ENCODE data around the gene HOXC13. TPM values are rescaled to one million over a fixed set of nuclear protein-coding genes. Genes with fewer than 3 reads are reported as not detected.

HOXC13 gene
- total RNA-seq, 2 experiments from 2014 or later = not detected

DNA sequence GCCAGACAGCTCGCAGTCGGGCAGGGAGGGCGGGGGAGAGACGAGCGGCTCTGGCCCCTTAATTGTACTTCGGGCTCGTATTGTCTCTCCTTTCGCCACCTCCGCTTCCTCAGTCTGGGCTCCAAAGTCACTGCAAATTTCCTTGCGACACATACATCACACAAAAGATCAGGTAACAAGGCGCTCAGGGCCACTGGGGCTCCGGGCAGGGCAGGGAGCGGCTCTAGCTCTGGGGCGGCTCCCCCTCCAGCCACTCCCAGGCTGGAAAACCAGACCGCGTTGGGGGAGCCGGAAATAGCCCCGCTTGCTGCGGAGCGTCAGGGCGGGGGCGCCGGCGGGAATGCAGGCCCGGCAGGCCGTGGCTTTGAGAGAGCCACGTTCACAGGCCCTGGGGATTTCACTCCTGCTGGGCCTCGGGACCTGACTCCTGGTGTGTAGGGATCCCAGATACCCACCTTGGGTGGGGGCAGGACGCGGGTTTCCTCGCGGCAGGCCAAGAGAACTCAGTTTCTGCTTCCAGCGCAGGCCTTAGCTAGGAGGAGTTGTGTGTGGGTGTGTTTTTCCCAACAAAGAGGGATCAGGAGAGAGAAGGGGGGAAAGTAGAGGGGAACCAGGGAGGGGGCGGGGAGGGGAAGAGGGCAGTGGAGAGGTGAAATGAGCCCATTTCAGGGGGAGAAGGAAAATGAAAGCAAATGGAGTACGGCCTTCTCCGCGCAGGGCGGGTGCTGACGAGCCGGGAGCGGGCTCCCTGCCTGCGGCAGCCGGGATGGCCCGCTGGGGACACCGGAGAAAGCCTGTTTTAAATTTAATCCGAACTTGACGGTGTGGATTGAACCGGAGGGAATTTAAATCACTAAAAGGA is 57.0 kb downstream of the HOXC13 start:
- H3K27ac Mint-ChIP-seq = no peak overlapping the region
- peak; percentile 47 for DNase-seq
- POLR2A ChIA-PET = interaction anchor here (0.5 to 0.9 kb wide), 2 partner anchors 10 to 539 kb away, joined by 3 read pairs; no protein-coding TSS in a partner anchor

More for the DNA sequence above, 57.0 kb downstream of the HOXC13 start:
- Mint-ChIP-seq H3K9me3 (no peaks in the 10 kb centered on the region), H3K36me3 (ENCODE audit: low read depth) (peaks cover 2% of the 10 kb centered on the region), H3K4me3 (peak overlapping the region; percentile 62), H3K4me1 (ENCODE audit: low read depth) (peaks cover 36% of the 10 kb centered on the region), H3K27me3 (peaks cover 85% of the 10 kb centered on the region)
- TF ChIP-seq, protein P1, sequence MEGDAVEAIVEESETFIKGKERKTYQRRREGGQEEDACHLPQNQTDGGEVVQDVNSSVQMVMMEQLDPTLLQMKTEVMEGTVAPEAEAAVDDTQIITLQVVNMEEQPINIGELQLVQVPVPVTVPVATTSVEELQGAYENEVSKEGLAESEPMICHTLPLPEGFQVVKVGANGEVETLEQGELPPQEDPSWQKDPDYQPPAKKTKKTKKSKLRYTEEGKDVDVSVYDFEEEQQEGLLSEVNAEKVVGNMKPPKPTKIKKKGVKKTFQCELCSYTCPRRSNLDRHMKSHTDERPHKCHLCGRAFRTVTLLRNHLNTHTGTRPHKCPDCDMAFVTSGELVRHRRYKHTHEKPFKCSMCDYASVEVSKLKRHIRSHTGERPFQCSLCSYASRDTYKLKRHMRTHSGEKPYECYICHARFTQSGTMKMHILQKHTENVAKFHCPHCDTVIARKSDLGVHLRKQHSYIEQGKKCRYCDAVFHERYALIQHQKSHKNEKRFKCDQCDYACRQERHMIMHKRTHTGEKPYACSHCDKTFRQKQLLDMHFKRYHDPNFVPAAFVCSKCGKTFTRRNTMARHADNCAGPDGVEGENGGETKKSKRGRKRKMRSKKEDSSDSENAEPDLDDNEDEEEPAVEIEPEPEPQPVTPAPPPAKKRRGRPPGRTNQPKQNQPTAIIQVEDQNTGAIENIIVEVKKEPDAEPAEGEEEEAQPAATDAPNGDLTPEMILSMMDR (IDR thresholded peaks at IDR 0.05) = no peak
- peak; percentile 40 for ATAC-seq
- intact Hi-C loops (cut with micrococcal nuclease) = no loop called here
- CTCF ChIA-PET = interaction anchor here (0.9 to 2.7 kb wide), 6 partner anchors 9 to 213 kb away, joined by 3 to 8 read pairs (median 4); partner anchors contain the start of gene HOXC5

Small RNA genes within 50 kb of the gene (microRNA-seq; reads per million reads assigned to microRNA genes)
- gene MIR196A2 (ENCODE audit: borderline microRNAs expressed, borderline replicate concordance) = 2.4 reads per million

Other genes with a start within 250 kb of the HOXC13 start
- 10 to 100 TPM; 15.5 to 16.2 TPM for gene CALCOCO1, start 211.4 kb upstream of the HOXC13 start, total RNA-seq
- gene CISTR, start 186.9 kb upstream of the HOXC13 start, total RNA-seq = not detected
- gene HOXC12, start 16.1 kb downstream of the HOXC13 start, total RNA-seq = not detected
- not detected for gene HOXC11, start 34.3 kb downstream of the HOXC13 start, total RNA-seq
- not detected for gene HOTAIR, start 36.1 kb downstream of the HOXC13 start, total RNA-seq
- not detected for gene HOXC10, start 46.3 kb downstream of the HOXC13 start, total RNA-seq
- not detected for gene HOXC9, start 61.3 kb downstream of the HOXC13 start, total RNA-seq
- not detected for gene HOXC8, start 70.2 kb downstream of the HOXC13 start, total RNA-seq
- not detected for gene HOXC6, start 89.6 kb downstream of the HOXC13 start, total RNA-seq
- gene HOXC5, start 94.2 kb downstream of the HOXC13 start, total RNA-seq = not detected
- gene HOXC4, start 115.0 kb downstream of the HOXC13 start, total RNA-seq = 1 to 10 TPM in 1 of 2 experiments, under 1 TPM in 1; 0.89 to 1.2 TPM

Data from activated CD8-positive, alpha-beta T cell treated with anti-CD3 and anti-CD28 coated beads for 36 hours (primary cell).